DMS79 (cell line): ENCODE data around the gene MRPL53.

Source experiments
- DNase-seq: peaks from one replicate; lab custom pipeline; 2025; lab: John Stamatoyannopoulos, UW

Gene MRPL53

GRCh38 chr2:74426181-74426758 is 46.2 kb downstream of the MRPL53 start:
- DNase-seq, result no peak

GRCh38 chr2:74425523-74425922 is 47.0 kb downstream of the MRPL53 start:
- DNase-seq, result no peak

GRCh38 chr2:74424995-74425406 is 47.5 kb downstream of the MRPL53 start:
- no peak for DNase-seq

GRCh38 chr2:74424139-74424992 is 48.1 kb downstream of the MRPL53 start:
- no peak for DNase-seq

GRCh38 chr2:74423231-74424095 is 49.0 kb downstream of the MRPL53 start:
- no peak for DNase-seq
